H1 (cell line): ENCODE results near the gene ADD3. TPM values are rescaled to one million over a fixed set of nuclear protein-coding genes. Genes with fewer than 3 reads are reported as not detected.
A peak's percentile ranks its signal among the peaks of the same experiment; 100 is the strongest.

Experiments
- CTCF ChIA-PET: fragments of 300-600 bp; sonication (Branson Sonifier 250); formaldehyde crosslinking; loops from one replicate; lab custom pipeline; 2021; ENCODE audit not compliant: partially characterized antibody; lab: Charles Lee
- POLR2A ChIA-PET: fragments of 300-600 bp; sonication (Branson Sonifier 250); formaldehyde crosslinking; loops from one replicate; lab custom pipeline; 2021; ENCODE audit warnings: inconsistent platforms; ENCODE audit not compliant: partially characterized antibody; lab: Charles Lee
- DNase-seq, 2 experiments: peaks; one replicate each; pipeline versions ENCODE4 v3.0.0 to v3.0.0-alpha.2; 2010 to 2022; ENCODE audit warnings: low spot score in 2 of 2, low read depth in 1 of 2, mixed read lengths in 1 of 2
- FAIRE-seq: peaks from 2 replicates; lab custom pipeline; 2011; peaks lifted over from hg19 to GRCh38; lab: Jason Lieb, UNC
- H2AFZ ChIP-seq: 2 replicates; pipeline ENCODE4 v1.8.1; 2012; ENCODE audit warnings: low read length, inconsistent platforms
- H2AK5ac ChIP-seq: 2 replicates; pipeline ENCODE4 v1.6.1; 2013; ENCODE audit warnings: low read depth, low read length
- H2BK120ac ChIP-seq: replicated peaks from 2 replicates; pipeline ENCODE3; 2013; ENCODE audit warnings: low read depth, low read length, inconsistent platforms
- H2BK12ac ChIP-seq: 2 replicates; pipeline ENCODE4 v1.6.1; 2013; ENCODE audit warnings: low read depth, low read length
- H2BK15ac ChIP-seq: 2 replicates; pipeline ENCODE4 v1.6.1; 2013; ENCODE audit warnings: low read length
- H2BK20ac ChIP-seq: 2 replicates; pipeline ENCODE4 v1.6.1; 2013; ENCODE audit warnings: low read length
- H2BK5ac ChIP-seq: 2 replicates; pipeline ENCODE4 v1.6.1; 2013; ENCODE audit warnings: low read depth, low read length
- H3K14ac ChIP-seq: 2 replicates; pipeline ENCODE4 v1.6.1; 2013; ENCODE audit warnings: inconsistent platforms; ENCODE audit not compliant: insufficient read length
- H3K18ac ChIP-seq: 2 replicates; pipeline ENCODE4 v1.6.1; 2013; ENCODE audit warnings: low read length; ENCODE audit errors: extremely low read depth
- H3K23ac ChIP-seq: 2 replicates; pipeline ENCODE4 v1.6.1; 2013; ENCODE audit warnings: inconsistent platforms; ENCODE audit not compliant: insufficient read length
- H3K23me2 ChIP-seq: 2 replicates; pipeline ENCODE4 v1.6.1; 2013; ENCODE audit warnings: low read depth, low read length
- H3K27ac ChIP-seq: 2 replicates; pipeline ENCODE4 v1.6.1; 2011; ENCODE audit warnings: low read depth, low read length, inconsistent platforms
- H3K27me3 ChIP-seq, 4 experiments: replicated peaks in 1 of 4; 1 replicate in 1 of 4; 2 replicates in 3 of 4; pipeline versions ENCODE4 v1.6.1 to v1.8.1; 2011 to 2013; ENCODE audit warnings: low read length in 3 of 4, mild to moderate bottlenecking in 3 of 4, inconsistent platforms in 2 of 4, mixed read lengths in 2 of 4, moderate library complexity in 1 of 4; ENCODE audit not compliant: control insufficient read depth in 3 of 4, insufficient read depth in 3 of 4; ENCODE audit errors: extremely low read depth in 1 of 4
- H3K36me3 ChIP-seq, 4 experiments: 2 replicates each; pipeline versions ENCODE4 v1.6.1 to v1.8.1; 2011 to 2013; ENCODE audit warnings: mild to moderate bottlenecking in 4 of 4, low read length in 3 of 4, moderate library complexity in 2 of 4, control low read depth in 1 of 4, inconsistent platforms in 1 of 4; ENCODE audit not compliant: insufficient read depth in 4 of 4, control insufficient read depth in 2 of 4
- H3K4ac ChIP-seq: replicated peaks from 2 replicates; pipeline ENCODE3; 2013; ENCODE audit warnings: low read length, low read depth, mixed read lengths, inconsistent platforms; ENCODE audit not compliant: insufficient read length
- H3K4me1 ChIP-seq, 4 experiments: replicated peaks in 1 of 4; 1 replicate in 1 of 4; 2 replicates in 3 of 4; pipeline versions ENCODE4 v1.6.1 to v1.8.1; 2011 to 2013; ENCODE audit warnings: low read length in 3 of 4, inconsistent platforms in 2 of 4, mixed read lengths in 1 of 4; ENCODE audit not compliant: insufficient read depth in 4 of 4, control insufficient read depth in 3 of 4
- H3K4me2 ChIP-seq, 2 experiments: 2 replicates each; pipeline versions ENCODE4 v1.6.1 to v1.8.1; 2011 to 2013; ENCODE audit warnings: low read depth in 2 of 2, low read length in 2 of 2, control low read depth in 1 of 2, inconsistent platforms in 1 of 2, mild to moderate bottlenecking in 1 of 2; ENCODE audit not compliant: insufficient read depth in 1 of 2
- H3K4me3 ChIP-seq, 4 experiments: fragments of 200-600, 300-600 bp in 1 of 4; sonication (generic), shearing (Covaris generic), sonication (Bioruptor Twin) in 1 of 4; 2 replicates each; pipeline versions ENCODE4 v1.5.1 to v1.8.1; 2011 to 2016; ENCODE audit warnings: low read length in 4 of 4, low read depth in 3 of 4, control low read depth in 2 of 4, inconsistent platforms in 2 of 4, mild to moderate bottlenecking in 2 of 4, mixed read lengths in 1 of 4, moderate library complexity in 1 of 4; ENCODE audit not compliant: insufficient read depth in 2 of 4; ENCODE audit errors: extremely low read depth in 1 of 4
- H3K56ac ChIP-seq: replicated peaks from 2 replicates; pipeline ENCODE3; 2013; ENCODE audit warnings: low read depth, mild to moderate bottlenecking, mixed read lengths, low read length, inconsistent platforms; ENCODE audit not compliant: insufficient read length
- H3K79me1 ChIP-seq: 2 replicates; pipeline ENCODE4 v1.6.1; 2013; ENCODE audit warnings: low read depth, low read length, control low read depth
- H3K79me2 ChIP-seq, 2 experiments: 2 replicates each; pipeline versions ENCODE4 v1.6.1 to v1.8.1; 2012 to 2013; ENCODE audit warnings: low read length in 2 of 2, mild to moderate bottlenecking in 2 of 2, inconsistent platforms in 1 of 2; ENCODE audit not compliant: insufficient read depth in 2 of 2, control insufficient read depth in 1 of 2
- H3K9ac ChIP-seq, 4 experiments: replicated peaks in 1 of 4; 1 replicate in 1 of 4; 2 replicates in 3 of 4; pipeline versions ENCODE4 v1.6.1 to v1.8.1; 2011 to 2013; ENCODE audit warnings: low read depth in 3 of 4, low read length in 3 of 4, control low read depth in 2 of 4, mild to moderate bottlenecking in 2 of 4, moderate library complexity in 2 of 4, inconsistent platforms in 1 of 4; ENCODE audit errors: extremely low read depth in 1 of 4
- H3K9me3 ChIP-seq, 2 experiments: 2 replicates each; pipeline versions ENCODE4 v1.6.1 to v1.8.1; 2012 to 2013; ENCODE audit warnings: mild to moderate bottlenecking in 2 of 2, moderate library complexity in 2 of 2, control low read depth in 1 of 2, inconsistent platforms in 1 of 2, low read depth in 1 of 2, low read length in 1 of 2, mixed read lengths in 1 of 2; ENCODE audit not compliant: insufficient read depth in 2 of 2
- H4K20me1 ChIP-seq, 2 experiments: replicated peaks in 1 of 2; 2 replicates each; pipeline versions ENCODE3 to v1.8.1; 2011 to 2013; ENCODE audit warnings: inconsistent platforms in 2 of 2, low read length in 2 of 2, mild to moderate bottlenecking in 1 of 2; ENCODE audit not compliant: insufficient read depth in 2 of 2, control insufficient read depth in 1 of 2
- H4K5ac ChIP-seq: 2 replicates; pipeline ENCODE4 v1.6.1; 2013; ENCODE audit warnings: low read length, low read depth, mixed read lengths, inconsistent platforms; ENCODE audit not compliant: insufficient read length
- H4K8ac ChIP-seq: 2 replicates; pipeline ENCODE4 v1.8.0; 2013; ENCODE audit warnings: mild to moderate bottlenecking, moderate library complexity, low read length, inconsistent platforms; ENCODE audit not compliant: insufficient read depth; ENCODE audit errors: extremely low read depth
- H4K91ac ChIP-seq: replicated peaks from 2 replicates; pipeline ENCODE3; 2013; ENCODE audit warnings: low read length, mixed read lengths, inconsistent platforms; ENCODE audit not compliant: insufficient read length
- CREB1 ChIP-seq: IDR thresholded peaks from 2 replicates; pipeline ENCODE4 v1.6.1; 2012; ENCODE audit warnings: inconsistent platforms
- JUND ChIP-seq: IDR thresholded peaks from 2 replicates; pipeline ENCODE4 v1.6.1; 2011; ENCODE audit warnings: mild to moderate bottlenecking, improper control_type of control experiment, low read length
- TAF1 ChIP-seq: IDR thresholded peaks from 2 replicates; pipeline ENCODE4 v1.6.1; 2011; ENCODE audit warnings: mild to moderate bottlenecking, low read depth, low read length
- TEAD4 ChIP-seq: IDR thresholded peaks from 2 replicates; pipeline ENCODE4 v1.6.1; 2012; ENCODE audit warnings: low read depth, low read length, inconsistent platforms, mixed read lengths
- ZNF274 ChIP-seq: IDR thresholded peaks from 2 replicates; pipeline ENCODE4 v1.7.0; 2012; ENCODE audit warnings: low read length, borderline replicate concordance; ENCODE audit errors: extremely low read depth
- WGBS, 2 experiments: shearing (Covaris generic) in 1 of 2; methylation state at CpG; one replicate each; pipeline versions ENCODE4 v1.1.6 to v1.1.7; 2013 to 2015; ENCODE audit warnings: low lambda C conversion rate in 2 of 2, mixed read lengths in 2 of 2, inconsistent platforms in 1 of 2, low coverage in 1 of 2, missing lambda C conversion rate in 1 of 2; ENCODE audit not compliant: insufficient replicate concordance in 2 of 2, insufficient coverage in 1 of 2, insufficient read length in 1 of 2; ENCODE audit errors: extremely low coverage in 1 of 2, missing lambda C conversion rate in 1 of 2; 5-methylcytosine and 5-hydroxymethylcytosine counted together
- polyA plus RNA-seq, 7 experiments: library from polyadenylated mRNA; depleted of rRNA in 3 of 7; stranded (reverse) in 5 of 7; unstranded in 2 of 7; fragments of >200 nt in 5 of 7; fragments of 200-250 nt in 2 of 7; gene quantifications; 1 replicate in 5 of 7; 2 replicates in 1 of 7; 4 replicates in 1 of 7; pipeline versions ENCODE4 v1.2.1 to v1.2.3, GENCODE V29; 2011 to 2013; ENCODE audit warnings: missing spikeins in 2 of 7, mixed read lengths in 2 of 7
- total RNA-seq: library from RNA; stranded (reverse); fragmentation: NEBNext Ultra II Directional; extraction: Animal tissue kit (Norgen Biotek cat#: 25700); gene quantifications from 2 replicates; pipeline ENCODE4 v1.2.1, GENCODE V29; 2021

The ADD3 gene
- total and polyA plus RNA-seq, 2 of the 8 experiments (the other 6 are each of a cell fraction or from before 2014, with no cell fraction given), result 44.7 to 85.6 TPM

GRCh38 chr10:109961174-109962001, 46.4 kb upstream of the ADD3 start:
- H3K4ac ChIP-seq, result no peak overlapping the region
- TF ChIP-seq TEAD4 (no peak), CREB1 (peak; percentile 73), JUND (peak; percentile 52; the same call in 1 of the 2 replicates), TAF1 (0 out of 2 replicates have a peak, but pooled peaks have one; percentile 16), ZNF274 (no peak)
- TF ChIP-seq, all 59 proteins: peak for 3
- Histone ChIP-seq H4K5ac (no peak overlapping the region), H3K27me3 (no peaks in the 10 kb centered on the region), H3K36me3 (no peaks in the 10 kb centered on the region), H3K4me1 (peaks cover 5 to 11% (median 9%) of the 10 kb centered on the region in 4 experiments; a peak in 6 of 7 replicates), H2AFZ (peak overlapping the region; percentile 55; the same call in 1 of the 2 replicates), H3K23ac (no peak overlapping the region), H3K4me3 (peak overlapping the region in 1 of 4 experiments; percentile 14; a peak in 2 of 8 replicates), H3K9ac (peak overlapping the region in 1 of 4 experiments; percentile 13; a peak in 3 of 7 replicates), H2BK15ac (no peak overlapping the region), H3K79me2 (no peaks in the 10 kb centered on the region), H3K18ac (0 out of 2 replicates have a peak overlapping the region, but pooled peaks have one; percentile 43), H2BK120ac (no peak overlapping the region), H2BK12ac (peak overlapping the region; percentile 29; the same call in 1 of the 2 replicates), H3K9me3 (no peaks in the 10 kb centered on the region), H3K27ac (no peak overlapping the region), H4K8ac (no peak overlapping the region), H2BK20ac (peak overlapping the region; percentile 87; the same call in 1 of the 2 replicates), H4K91ac (no peak overlapping the region), H2AK5ac (no peak overlapping the region), H3K4me2 (peak overlapping the region in 1 of 2 experiments; percentile 20; a peak in 2 of 4 replicates), H3K23me2 (no peaks in the 10 kb centered on the region; the same call in 1 of the 2 replicates), H3K79me1 (no peaks in the 10 kb centered on the region), H3K14ac (no peak overlapping the region), H2BK5ac (0 out of 2 replicates have a peak overlapping the region, but pooled peaks have one; percentile 2), H4K20me1 (no peaks in the 10 kb centered on the region), H3K56ac (peak overlapping the region; percentile 81)
- FAIRE-seq, result peak; percentile 70
- 45% methylated on average over 5 of the region's 5 CpGs; no CpG with 5 or more reads in 1 of the 2 experiments for WGBS, 2 experiments
- no peak for DNase-seq
- CTCF ChIA-PET, result interaction anchor here (2.3 to 3.4 kb wide), 3 partner anchors 10 to 74 kb away, joined by 4 to 10 read pairs (median 10); no protein-coding TSS in a partner anchor
- POLR2A ChIA-PET, result no interaction called here
